SK-N-SH (cell line): Measurements from ENCODE around the gene TSPAN3. TPM values are rescaled to one million over a fixed set of nuclear protein-coding genes. Genes with fewer than 3 reads are reported as not detected.

ENCODE experiments used
- CTCF ChIA-PET: fragments of 300-600, 350-600 bp; formaldehyde crosslinking; extraction: SDS; loops from one replicate; lab custom pipeline; 2021; lab: Yijun Ruan, JAX
- POLR2A ChIA-PET: fragments of 350-600 bp; sonication (Branson Sonifier 250); formaldehyde crosslinking; extraction: SDS; loops from one replicate; lab custom pipeline; 2020; ENCODE audit warnings: antibody characterized with exemption, inconsistent platforms; lab: Yijun Ruan, JAX
- DNase-seq: peaks from one replicate; pipeline ENCODE4 v3.0.0; 2012
- H2AFZ ChIP-seq: fragments of 200-600 bp; sonication (generic); 2 replicates; pipeline ENCODE4 v1.8.1; 2016; ENCODE audit warnings: antibody characterized with exemption, mild to moderate bottlenecking, low read depth
- H3F3A ChIP-seq: fragments of 200-600 bp; sonication (generic); replicated peaks from 2 replicates; pipeline ENCODE3; 2016; ENCODE audit warnings: antibody characterized with exemption, mild to moderate bottlenecking; ENCODE audit not compliant: insufficient read depth
- H3K27ac ChIP-seq, 2 experiments: fragments of 200-500 bp in 1 of 2; fragments of 200-600 bp in 1 of 2; sonication (Bioruptor generic) in 1 of 2; sonication (generic), shearing (Covaris generic) in 1 of 2; 2 replicates each; pipeline versions ENCODE4 v1.5.1 to v1.6.1; 2014 to 2016; ENCODE audit warnings: low read depth in 2 of 2, inconsistent platforms in 1 of 2, low read length in 1 of 2, mild to moderate bottlenecking in 1 of 2, mixed read lengths in 1 of 2
- H3K27me3 ChIP-seq: fragments of 200-600 bp; sonication (generic), shearing (Covaris generic); 2 replicates; pipeline ENCODE4 v1.6.1; 2016; ENCODE audit warnings: mixed run types; ENCODE audit not compliant: insufficient read depth
- H3K36me3 ChIP-seq, 2 experiments: fragments of 200-500 bp in 1 of 2; fragments of 200-600 bp in 1 of 2; sonication (Bioruptor generic) in 1 of 2; sonication (generic) in 1 of 2; replicated peaks in 1 of 2; 2 replicates each; pipeline versions ENCODE3 to v1.5.1; 2014 to 2016; ENCODE audit warnings: low read length in 1 of 2, mild to moderate bottlenecking in 1 of 2; ENCODE audit not compliant: insufficient read depth in 2 of 2, control insufficient read depth in 1 of 2
- H3K4me1 ChIP-seq, 2 experiments: fragments of 200-500 bp in 1 of 2; fragments of 200-600 bp in 1 of 2; sonication (Bioruptor generic) in 1 of 2; sonication (generic), shearing (Covaris generic) in 1 of 2; 2 replicates each; pipeline versions ENCODE4 v1.5.1 to v1.6.1; 2014 to 2016; ENCODE audit warnings: low read depth in 1 of 2, low read length in 1 of 2, mixed run types in 1 of 2; ENCODE audit not compliant: insufficient read depth in 2 of 2, control insufficient read depth in 1 of 2
- H3K4me2 ChIP-seq: fragments of 200-600 bp; sonication (generic), shearing (Covaris generic); 2 replicates; pipeline ENCODE4 v1.6.1; 2017; ENCODE audit warnings: mixed run types
- H3K4me3 ChIP-seq, 2 experiments: fragments of 200-500 bp in 1 of 2; fragments of 200-600 bp in 1 of 2; sonication (Bioruptor generic) in 1 of 2; sonication (generic), shearing (Covaris generic) in 1 of 2; 2 replicates each; pipeline versions ENCODE4 v1.5.1 to v1.8.1; 2014 to 2016; ENCODE audit warnings: low read depth in 2 of 2, inconsistent platforms in 1 of 2, low read length in 1 of 2, mild to moderate bottlenecking in 1 of 2, mixed read lengths in 1 of 2, moderate library complexity in 1 of 2
- H3K79me2 ChIP-seq: fragments of 200-600 bp; sonication (generic); 2 replicates; pipeline ENCODE4 v1.8.1; 2017; ENCODE audit warnings: mild to moderate bottlenecking; ENCODE audit not compliant: insufficient read depth
- H3K9ac ChIP-seq: fragments of 200-600 bp; sonication (generic); 2 replicates; pipeline ENCODE4 v1.6.1; 2017; ENCODE audit warnings: mixed run types
- H3K9me2 ChIP-seq: fragments of 200-600 bp; sonication (generic); 2 replicates; pipeline ENCODE4 v1.6.1; 2017; ENCODE audit warnings: mixed run types
- H3K9me3 ChIP-seq: fragments of 200-600 bp; sonication (generic); 2 replicates; pipeline ENCODE4 v1.6.1; 2017; ENCODE audit warnings: mixed run types, mild to moderate bottlenecking, moderate library complexity
- H4K20me1 ChIP-seq: fragments of 200-600 bp; sonication (generic); 2 replicates; pipeline ENCODE4 v1.6.1; 2017; ENCODE audit warnings: mild to moderate bottlenecking, mixed run types; ENCODE audit not compliant: insufficient read depth
- EZH2phosphoT487 ChIP-seq: fragments of 200-600 bp; sonication (generic); IDR thresholded peaks from 2 replicates; pipeline ENCODE4 v1.6.1; 2017; ENCODE audit warnings: low read depth, mixed run types, mild to moderate bottlenecking, antibody characterized with exemption, moderate library complexity, borderline replicate concordance
- FOSL2 ChIP-seq: IDR thresholded peaks from 2 replicates; pipeline ENCODE4 v1.4.0; 2012; ENCODE audit warnings: low read depth, mild to moderate bottlenecking, moderate library complexity, borderline replicate concordance
- FOXM1 ChIP-seq: IDR thresholded peaks from 2 replicates; pipeline ENCODE4 v1.4.0; 2012; ENCODE audit warnings: low read depth, mild to moderate bottlenecking
- GABPA ChIP-seq: IDR thresholded peaks from 2 replicates; pipeline ENCODE4 v1.4.0; 2012; ENCODE audit warnings: low read depth, mild to moderate bottlenecking
- GATA2 ChIP-seq: sonication (generic); formaldehyde crosslinking; IDR thresholded peaks from 2 replicates; pipeline ENCODE4 v1.5.0; 2020; ENCODE audit warnings: mild to moderate bottlenecking, missing genetic modification reagents
- JUND ChIP-seq: IDR thresholded peaks from 2 replicates; pipeline ENCODE4 v1.4.0; 2012
- MXI1 ChIP-seq: IDR thresholded peaks from 2 replicates; pipeline ENCODE4 v1.6.1; 2012; ENCODE audit warnings: mild to moderate bottlenecking, low read depth, low read length, improper control_type of control experiment
- NFIC ChIP-seq: IDR thresholded peaks from 2 replicates; pipeline ENCODE4 v1.4.0; 2012; ENCODE audit warnings: borderline replicate concordance
- PBX3 ChIP-seq: IDR thresholded peaks from 2 replicates; pipeline ENCODE4; 2012
- RAD21 ChIP-seq: IDR thresholded peaks from 2 replicates; pipeline ENCODE4 v1.6.1; 2012; ENCODE audit warnings: mild to moderate bottlenecking, low read length
- RFX5 ChIP-seq: IDR thresholded peaks from 2 replicates; pipeline ENCODE4 v1.6.1; 2012; ENCODE audit warnings: mild to moderate bottlenecking, improper control_type of control experiment, low read length
- TAF1 ChIP-seq: IDR thresholded peaks from 2 replicates; pipeline ENCODE4 v1.6.1; 2012; ENCODE audit warnings: low read depth, mild to moderate bottlenecking, low read length, moderate library complexity, borderline replicate concordance
- TCF12 ChIP-seq: IDR thresholded peaks from 2 replicates; pipeline ENCODE4 v1.4.0; 2012
- TEAD4 ChIP-seq: IDR thresholded peaks from 2 replicates; pipeline ENCODE4 v1.4.0; 2012; ENCODE audit warnings: mild to moderate bottlenecking, borderline replicate concordance; ENCODE audit not compliant: insufficient read depth
- YY1 ChIP-seq: IDR thresholded peaks from 2 replicates; pipeline ENCODE4 v1.4.0; 2012; ENCODE audit warnings: low read depth, mild to moderate bottlenecking
- ZBTB33 ChIP-seq: IDR thresholded peaks from 2 replicates; pipeline ENCODE4 v1.4.0; 2012; ENCODE audit warnings: low read depth, borderline replicate concordance
- WGBS: methylation state at CpG from one replicate; pipeline ENCODE4 v1.1.6; 2017; ENCODE audit warnings: low lambda C conversion rate; 5-methylcytosine and 5-hydroxymethylcytosine counted together
- polyA plus RNA-seq, 3 experiments: library from polyadenylated mRNA; depleted of rRNA; stranded (reverse); fragments of >200 nt; gene quantifications; 2 replicates each; pipeline ENCODE4 v1.2.3, GENCODE V29; 2012
- TF ChIP-seq, protein P1 (sequence below): fragments of 150-350 bp; IDR thresholded peaks from 2 replicates; pipeline ENCODE4 v1.6.1; 2017; ENCODE audit warnings: antibody characterized with exemption, low read length, low read depth, borderline replicate concordance
- TF ChIP-seq, protein P2 (sequence below): fragments of 200-600 bp; sonication (generic); IDR thresholded peaks from 2 replicates; pipeline ENCODE4 v1.6.1; 2017; ENCODE audit warnings: antibody characterized with exemption, mild to moderate bottlenecking, moderate library complexity
- TF ChIP-seq, protein P3 (sequence below): IDR thresholded peaks from 2 replicates; pipeline ENCODE4 v1.6.1; 2012; ENCODE audit warnings: mild to moderate bottlenecking, low read depth, low read length, moderate library complexity

Gene TSPAN3
- polyA plus RNA-seq, 1 of the 3 experiments (the other 2 are of a cell fraction), result 409 TPM

DNA sequence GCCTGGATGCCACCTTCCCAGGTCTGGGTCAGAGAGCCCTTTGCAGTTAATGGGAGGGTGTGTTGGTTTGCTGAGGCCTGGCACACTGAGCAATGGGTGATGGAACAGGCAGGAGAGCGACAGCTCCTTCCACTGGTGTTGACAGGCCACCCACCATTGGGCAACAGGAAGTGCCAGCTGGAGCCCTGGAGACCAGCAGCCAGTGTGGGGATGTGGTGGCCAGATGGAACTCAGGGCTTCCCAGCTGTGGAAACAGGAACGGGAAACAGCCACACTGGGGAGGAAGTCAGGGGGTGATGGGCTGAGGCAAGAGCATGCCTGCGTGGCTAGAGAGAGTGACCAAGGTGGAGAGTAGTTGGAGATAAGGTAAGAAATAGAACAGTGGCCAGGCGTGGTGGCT is 66.7 kb downstream of the TSPAN3 start:
- CTCF ChIA-PET, result interaction anchor here (0.6 to 1.2 kb wide), 3 partner anchors 11 to 817 kb away, joined by 3 to 5 read pairs (median 3); no protein-coding TSS in a partner anchor

More for the DNA sequence above, 66.7 kb downstream of the TSPAN3 start:
- Histone ChIP-seq H3F3A (no peaks in the 10 kb centered on the region), H3K9me2 (no peaks in the 10 kb centered on the region), H3K9me3 (no peaks in the 10 kb centered on the region), H3K27me3 (no peaks in the 10 kb centered on the region), H3K4me3 (no peak overlapping the region), H3K9ac (no peak overlapping the region), H3K4me1 (no peaks in the 10 kb centered on the region; a peak in 1 of 4 replicates), H3K4me2 (no peak overlapping the region), H2AFZ (no peak overlapping the region), H3K27ac (no peak overlapping the region), H3K79me2 (no peaks in the 10 kb centered on the region), H4K20me1 (no peaks in the 10 kb centered on the region), H3K36me3 (no peaks in the 10 kb centered on the region)
- TF ChIP-seq TEAD4 (no peak), GATA2 (CRISPR knock-in tag) (no peak), TAF1 (no peak), PBX3 (no peak), MXI1 (no peak), TCF12 (no peak), FOSL2 (no peak), RAD21 (no peak), EZH2phosphoT487 (no peak), FOXM1 (no peak), RFX5 (no peak), ZBTB33 (no peak), GABPA (no peak), JUND (no peak), NFIC (no peak), YY1 (no peak)
- TF ChIP-seq, protein P1, sequence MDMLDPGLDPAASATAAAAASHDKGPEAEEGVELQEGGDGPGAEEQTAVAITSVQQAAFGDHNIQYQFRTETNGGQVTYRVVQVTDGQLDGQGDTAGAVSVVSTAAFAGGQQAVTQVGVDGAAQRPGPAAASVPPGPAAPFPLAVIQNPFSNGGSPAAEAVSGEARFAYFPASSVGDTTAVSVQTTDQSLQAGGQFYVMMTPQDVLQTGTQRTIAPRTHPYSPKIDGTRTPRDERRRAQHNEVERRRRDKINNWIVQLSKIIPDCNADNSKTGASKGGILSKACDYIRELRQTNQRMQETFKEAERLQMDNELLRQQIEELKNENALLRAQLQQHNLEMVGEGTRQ, result no peak
- TF ChIP-seq, protein P2, sequence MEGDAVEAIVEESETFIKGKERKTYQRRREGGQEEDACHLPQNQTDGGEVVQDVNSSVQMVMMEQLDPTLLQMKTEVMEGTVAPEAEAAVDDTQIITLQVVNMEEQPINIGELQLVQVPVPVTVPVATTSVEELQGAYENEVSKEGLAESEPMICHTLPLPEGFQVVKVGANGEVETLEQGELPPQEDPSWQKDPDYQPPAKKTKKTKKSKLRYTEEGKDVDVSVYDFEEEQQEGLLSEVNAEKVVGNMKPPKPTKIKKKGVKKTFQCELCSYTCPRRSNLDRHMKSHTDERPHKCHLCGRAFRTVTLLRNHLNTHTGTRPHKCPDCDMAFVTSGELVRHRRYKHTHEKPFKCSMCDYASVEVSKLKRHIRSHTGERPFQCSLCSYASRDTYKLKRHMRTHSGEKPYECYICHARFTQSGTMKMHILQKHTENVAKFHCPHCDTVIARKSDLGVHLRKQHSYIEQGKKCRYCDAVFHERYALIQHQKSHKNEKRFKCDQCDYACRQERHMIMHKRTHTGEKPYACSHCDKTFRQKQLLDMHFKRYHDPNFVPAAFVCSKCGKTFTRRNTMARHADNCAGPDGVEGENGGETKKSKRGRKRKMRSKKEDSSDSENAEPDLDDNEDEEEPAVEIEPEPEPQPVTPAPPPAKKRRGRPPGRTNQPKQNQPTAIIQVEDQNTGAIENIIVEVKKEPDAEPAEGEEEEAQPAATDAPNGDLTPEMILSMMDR, result no peak
- TF ChIP-seq, protein P3, sequence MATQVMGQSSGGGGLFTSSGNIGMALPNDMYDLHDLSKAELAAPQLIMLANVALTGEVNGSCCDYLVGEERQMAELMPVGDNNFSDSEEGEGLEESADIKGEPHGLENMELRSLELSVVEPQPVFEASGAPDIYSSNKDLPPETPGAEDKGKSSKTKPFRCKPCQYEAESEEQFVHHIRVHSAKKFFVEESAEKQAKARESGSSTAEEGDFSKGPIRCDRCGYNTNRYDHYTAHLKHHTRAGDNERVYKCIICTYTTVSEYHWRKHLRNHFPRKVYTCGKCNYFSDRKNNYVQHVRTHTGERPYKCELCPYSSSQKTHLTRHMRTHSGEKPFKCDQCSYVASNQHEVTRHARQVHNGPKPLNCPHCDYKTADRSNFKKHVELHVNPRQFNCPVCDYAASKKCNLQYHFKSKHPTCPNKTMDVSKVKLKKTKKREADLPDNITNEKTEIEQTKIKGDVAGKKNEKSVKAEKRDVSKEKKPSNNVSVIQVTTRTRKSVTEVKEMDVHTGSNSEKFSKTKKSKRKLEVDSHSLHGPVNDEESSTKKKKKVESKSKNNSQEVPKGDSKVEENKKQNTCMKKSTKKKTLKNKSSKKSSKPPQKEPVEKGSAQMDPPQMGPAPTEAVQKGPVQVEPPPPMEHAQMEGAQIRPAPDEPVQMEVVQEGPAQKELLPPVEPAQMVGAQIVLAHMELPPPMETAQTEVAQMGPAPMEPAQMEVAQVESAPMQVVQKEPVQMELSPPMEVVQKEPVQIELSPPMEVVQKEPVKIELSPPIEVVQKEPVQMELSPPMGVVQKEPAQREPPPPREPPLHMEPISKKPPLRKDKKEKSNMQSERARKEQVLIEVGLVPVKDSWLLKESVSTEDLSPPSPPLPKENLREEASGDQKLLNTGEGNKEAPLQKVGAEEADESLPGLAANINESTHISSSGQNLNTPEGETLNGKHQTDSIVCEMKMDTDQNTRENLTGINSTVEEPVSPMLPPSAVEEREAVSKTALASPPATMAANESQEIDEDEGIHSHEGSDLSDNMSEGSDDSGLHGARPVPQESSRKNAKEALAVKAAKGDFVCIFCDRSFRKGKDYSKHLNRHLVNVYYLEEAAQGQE, result no peak
- POLR2A ChIA-PET, result no interaction called here
- no peak for DNase-seq
- WGBS, result 72% methylated on average over 3 of the region's 4 CpGs
